GM19351 (cell line): ENCODE results near the gene AXIN1.
"Not testable (repeated sequence)": the region's sequence is repeated elsewhere in the genome, so short reads cannot be mapped to it uniquely, and the experiment has no call there.

Experiments used
- ATAC-seq: cut with Tn5 transposase; IDR thresholded peaks from one replicate; pipeline ENCODE4 v1.9.1; 2021; ENCODE audit warnings: mild to moderate bottlenecking, moderate library complexity; ENCODE audit not compliant: unreplicated experiment

AXIN1 gene, protein sequence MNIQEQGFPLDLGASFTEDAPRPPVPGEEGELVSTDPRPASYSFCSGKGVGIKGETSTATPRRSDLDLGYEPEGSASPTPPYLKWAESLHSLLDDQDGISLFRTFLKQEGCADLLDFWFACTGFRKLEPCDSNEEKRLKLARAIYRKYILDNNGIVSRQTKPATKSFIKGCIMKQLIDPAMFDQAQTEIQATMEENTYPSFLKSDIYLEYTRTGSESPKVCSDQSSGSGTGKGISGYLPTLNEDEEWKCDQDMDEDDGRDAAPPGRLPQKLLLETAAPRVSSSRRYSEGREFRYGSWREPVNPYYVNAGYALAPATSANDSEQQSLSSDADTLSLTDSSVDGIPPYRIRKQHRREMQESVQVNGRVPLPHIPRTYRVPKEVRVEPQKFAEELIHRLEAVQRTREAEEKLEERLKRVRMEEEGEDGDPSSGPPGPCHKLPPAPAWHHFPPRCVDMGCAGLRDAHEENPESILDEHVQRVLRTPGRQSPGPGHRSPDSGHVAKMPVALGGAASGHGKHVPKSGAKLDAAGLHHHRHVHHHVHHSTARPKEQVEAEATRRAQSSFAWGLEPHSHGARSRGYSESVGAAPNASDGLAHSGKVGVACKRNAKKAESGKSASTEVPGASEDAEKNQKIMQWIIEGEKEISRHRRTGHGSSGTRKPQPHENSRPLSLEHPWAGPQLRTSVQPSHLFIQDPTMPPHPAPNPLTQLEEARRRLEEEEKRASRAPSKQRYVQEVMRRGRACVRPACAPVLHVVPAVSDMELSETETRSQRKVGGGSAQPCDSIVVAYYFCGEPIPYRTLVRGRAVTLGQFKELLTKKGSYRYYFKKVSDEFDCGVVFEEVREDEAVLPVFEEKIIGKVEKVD

GRCh38 chr16:352547-353403 is at the start of gene AXIN1:
Gene AXIN1 (minus strand): TSS chr16:352723. CDS start chr16:347025, 5,698 bp downstream.
- peak; percentile 54 for ATAC-seq

- ATAC-seq: peak; percentile 55
Observed at GRCh38 chr16:401468-402348, 49.2 kb upstream of the AXIN1 start, which contains the start of gene DECR2. Gene DECR2 (plus strand): TSS chr16:401885. CDS start chr16:401964, 79 bp downstream.

DNA sequence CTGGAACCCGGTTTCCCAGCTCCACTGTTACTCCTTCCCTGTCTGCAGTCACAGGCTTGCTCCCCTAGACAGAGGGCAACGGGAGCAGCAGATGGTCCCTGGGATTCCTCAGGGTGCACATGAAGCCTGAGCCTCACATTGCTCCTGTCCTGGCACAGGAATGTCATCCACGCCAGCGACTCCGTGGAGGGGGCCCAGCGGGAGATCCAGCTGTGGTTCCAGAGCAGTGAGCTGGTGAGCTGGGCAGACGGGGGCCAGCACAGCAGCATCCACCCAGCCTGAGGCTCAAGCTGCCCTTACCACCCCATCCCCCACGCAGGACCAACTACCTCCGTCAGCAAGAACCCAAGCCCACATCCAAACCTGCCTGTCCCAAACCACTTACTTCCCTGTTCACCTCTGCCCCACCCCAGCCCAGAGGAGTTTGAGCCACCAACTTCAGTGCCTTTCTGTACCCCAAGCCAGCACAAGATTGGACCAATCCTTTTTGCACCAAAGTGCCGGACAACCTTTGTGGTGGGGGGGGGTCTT is 47.6 kb upstream of the AXIN1 start:
- ATAC-seq: no peak

DNA sequence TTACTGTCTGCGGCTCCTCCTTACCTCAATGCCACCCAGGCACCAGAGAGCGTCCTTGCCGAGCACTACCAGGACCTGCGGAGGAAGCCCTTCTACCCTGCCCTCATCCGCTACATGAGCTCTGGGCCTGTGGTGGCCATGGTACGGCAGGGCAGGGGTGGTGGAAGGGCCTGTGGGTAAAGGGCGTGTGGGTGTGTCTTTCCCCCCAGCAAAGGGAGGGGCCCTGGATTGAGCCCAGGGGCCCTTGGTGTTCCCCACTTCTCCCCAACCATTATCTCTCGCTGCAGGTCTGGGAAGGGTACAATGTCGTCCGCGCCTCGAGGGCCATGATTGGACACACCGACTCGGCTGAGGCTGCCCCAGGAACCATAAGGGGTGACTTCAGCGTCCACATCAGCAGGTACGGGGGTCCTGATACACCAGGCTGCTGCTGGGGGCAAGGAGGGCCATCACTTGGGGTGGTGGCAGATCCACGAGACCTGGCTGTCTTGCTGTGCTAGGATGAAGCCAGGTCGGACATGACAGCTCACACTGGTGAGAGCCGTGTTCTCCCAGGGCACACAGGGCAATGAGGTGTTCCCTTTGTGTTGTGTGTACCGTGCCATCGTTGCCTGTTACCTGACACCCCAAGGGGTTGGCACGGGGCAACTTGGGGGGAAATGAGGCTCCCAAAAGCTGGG is 47.0 kb upstream of the AXIN1 start:
- no peak for ATAC-seq

DNA sequence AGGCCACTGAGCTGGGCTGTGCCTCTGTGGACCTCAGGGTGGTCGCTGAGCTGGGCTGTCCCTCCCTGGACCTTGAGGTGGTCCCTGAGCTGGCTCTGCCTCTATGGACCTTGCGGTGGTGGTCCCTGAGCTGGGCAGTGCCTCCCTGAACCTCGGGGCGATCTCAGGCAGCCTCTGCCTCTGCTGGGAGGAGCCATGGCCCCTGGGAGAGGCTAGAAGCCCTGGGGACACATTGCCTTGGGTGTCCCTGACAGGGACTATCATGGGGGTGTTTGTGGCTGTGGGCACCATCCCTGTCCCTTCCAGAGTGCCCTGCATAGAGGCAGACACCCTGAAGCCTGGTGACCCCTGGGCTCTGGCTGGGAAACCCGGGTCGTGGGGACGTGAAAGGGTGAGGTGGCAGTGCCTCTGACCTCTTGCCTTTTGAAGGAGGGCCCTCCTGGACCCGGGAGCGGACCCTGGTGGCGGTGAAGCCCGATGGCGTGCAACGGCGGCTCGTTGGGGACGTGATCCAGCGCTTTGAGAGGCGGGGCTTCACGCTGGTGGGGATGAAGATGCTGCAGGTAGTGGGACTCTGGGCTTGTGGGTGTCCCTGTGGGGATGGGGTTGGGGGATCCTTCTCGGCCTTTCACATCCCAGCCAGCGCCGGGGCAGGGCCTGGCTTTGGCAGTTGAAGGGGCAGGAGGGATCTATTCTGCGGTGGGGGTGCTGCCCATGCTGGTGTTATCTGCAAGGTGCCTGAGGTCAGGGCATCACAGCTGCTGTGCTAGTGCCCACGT is 46.2 kb upstream of the AXIN1 start:
- ATAC-seq: no peak

GRCh38 chr16:397736-398332 is 45.3 kb upstream of the AXIN1 start:
- no peak for ATAC-seq

DNA sequence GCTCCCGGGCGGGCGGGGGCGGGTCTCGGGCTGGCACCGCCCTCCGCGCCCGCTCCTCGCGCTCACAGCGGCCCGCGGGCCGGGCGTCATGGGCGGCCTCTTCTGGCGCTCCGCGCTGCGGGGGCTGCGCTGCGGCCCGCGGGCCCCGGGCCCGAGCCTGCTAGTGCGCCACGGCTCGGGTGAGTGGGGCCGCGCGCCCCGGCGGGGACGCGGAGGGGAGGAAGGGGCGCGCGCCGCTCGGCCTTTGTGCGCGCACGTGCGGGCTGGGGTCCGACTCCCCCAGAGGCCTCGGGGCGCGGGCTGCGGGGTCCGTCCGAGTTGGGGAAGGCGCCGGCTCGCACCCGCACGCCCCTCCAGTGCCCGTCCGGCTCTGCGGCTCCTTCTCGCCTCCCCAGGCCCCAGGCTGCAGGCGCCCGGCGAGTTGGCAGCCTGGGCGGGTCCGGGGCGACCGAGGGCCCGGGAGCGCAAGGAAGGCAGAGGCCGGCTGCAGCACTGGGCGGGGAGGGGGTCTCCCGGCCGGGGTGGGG is 44.7 kb upstream of the AXIN1 start, which contains the start of gene NME4:
Gene NME4 (plus strand): TSS at position 65 of the 527 bp plus-strand sequence. CDS start 24 bp downstream, at position 89.
- no peak for ATAC-seq

- ATAC-seq: no peak
Observed at GRCh38 chr16:396605-397004, 44.1 kb upstream of the AXIN1 start.

- ATAC-seq: no peak
Observed at GRCh38 chr16:396199-396598, 43.7 kb upstream of the AXIN1 start.

- no peak for ATAC-seq
Observed at GRCh38 chr16:392450-393030, 40.0 kb upstream of the AXIN1 start.

GRCh38 chr16:391885-392335 is 39.4 kb upstream of the AXIN1 start:
- no peak for ATAC-seq

DNA sequence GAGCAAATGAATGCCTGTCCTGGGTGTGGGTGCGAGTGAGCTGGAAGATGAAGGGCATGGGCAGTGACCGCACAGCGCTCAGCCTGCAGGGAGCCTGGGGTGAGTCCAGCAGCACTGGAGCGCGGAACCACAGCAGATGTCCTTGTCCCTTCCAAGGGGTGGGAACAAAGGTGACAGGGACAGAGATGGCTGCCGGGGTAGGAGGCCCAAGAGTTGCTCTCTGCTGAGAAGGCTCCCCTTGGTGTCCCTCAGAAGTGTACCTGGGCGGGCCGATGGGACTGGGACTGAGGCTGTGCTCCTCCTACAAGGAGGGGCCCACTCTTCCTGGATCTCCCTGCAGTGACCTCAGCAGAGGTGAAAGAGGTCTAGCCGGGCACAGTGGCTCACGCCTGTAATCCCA is 36.8 kb upstream of the AXIN1 start:
- no peak for ATAC-seq

DNA sequence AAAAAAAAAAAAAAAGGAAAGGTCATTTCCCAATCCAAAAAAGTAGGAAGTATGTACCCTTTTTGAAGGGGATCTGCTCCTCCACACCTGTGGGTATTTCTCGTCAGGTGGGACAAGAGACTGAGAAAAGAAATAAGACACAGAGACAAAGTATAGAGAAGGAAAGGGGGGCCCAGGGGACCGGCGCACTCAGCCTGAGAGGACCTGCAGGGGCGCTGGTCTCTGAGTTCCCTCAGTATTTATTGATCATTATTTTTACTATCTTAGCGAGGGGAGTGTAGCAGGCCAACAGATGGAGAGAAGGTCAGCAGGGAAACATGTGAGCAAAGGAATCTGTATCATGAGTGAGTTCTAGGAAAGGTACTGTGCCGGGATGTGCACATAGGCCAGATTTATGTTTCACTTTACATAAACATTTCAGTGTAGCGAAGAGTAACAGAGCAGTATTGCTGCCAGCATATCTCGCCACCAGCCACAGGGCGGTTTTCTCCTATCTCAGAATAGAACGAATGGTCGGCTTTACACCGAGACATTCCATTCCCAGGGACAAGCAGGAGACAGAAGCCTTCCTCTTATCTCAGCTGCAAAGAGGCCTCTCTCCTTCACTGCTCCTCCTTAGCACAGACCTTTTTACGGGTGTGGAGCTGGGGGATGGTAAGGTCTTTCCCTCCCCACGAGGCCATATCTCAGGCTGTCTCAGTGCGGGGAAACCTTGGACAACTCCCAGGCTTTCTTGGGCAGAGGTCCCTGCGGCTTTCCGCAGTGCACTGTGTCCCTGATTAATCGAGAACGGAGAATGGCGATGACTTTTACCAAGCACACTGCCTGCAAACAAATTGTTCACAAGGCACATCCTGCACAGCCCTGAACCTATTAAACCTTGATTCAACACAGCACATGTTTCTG is 35.5 kb upstream of the AXIN1 start:
- ATAC-seq: not testable (repeated sequence)

- ATAC-seq: no peak
Observed at GRCh38 chr16:386641-387156, 34.2 kb upstream of the AXIN1 start.

DNA sequence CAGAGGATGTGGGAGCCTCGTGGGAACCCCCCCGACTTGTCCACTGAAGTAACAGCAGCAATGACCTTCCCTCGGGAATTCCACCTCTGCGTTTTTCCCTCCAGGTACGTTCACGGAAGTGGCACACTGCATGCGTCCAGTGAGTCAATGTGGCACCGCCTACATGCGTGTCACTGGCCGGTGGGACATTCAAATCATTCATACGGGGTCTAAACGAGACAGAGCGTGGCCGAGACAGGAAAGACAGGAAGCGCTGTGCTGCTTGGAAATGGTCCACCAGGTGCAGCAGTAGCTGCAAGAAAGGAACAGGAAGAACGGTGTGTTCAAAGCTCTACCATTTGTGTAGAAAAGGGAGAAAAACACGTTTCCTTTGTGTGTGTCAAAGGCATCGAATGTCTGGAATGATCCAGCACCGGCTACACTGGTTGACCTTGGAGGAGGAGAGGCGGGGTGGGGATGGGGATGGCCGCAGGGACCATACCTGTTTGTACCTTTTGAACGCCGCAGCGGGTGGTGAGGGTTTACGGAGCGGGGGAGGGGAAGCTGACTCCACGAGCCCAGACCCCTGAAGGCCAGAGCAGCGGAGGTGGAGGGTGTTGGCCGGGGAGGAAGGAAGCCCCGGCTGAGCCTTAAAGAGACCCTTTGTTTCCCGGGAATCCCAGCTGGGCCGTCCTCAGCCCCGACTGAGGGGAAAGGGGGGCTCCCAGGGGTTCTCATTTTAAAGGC is 31.0 kb upstream of the AXIN1 start:
- no peak for ATAC-seq
